Measurements from ENCODE around the gene HOXA5.

DNA sequence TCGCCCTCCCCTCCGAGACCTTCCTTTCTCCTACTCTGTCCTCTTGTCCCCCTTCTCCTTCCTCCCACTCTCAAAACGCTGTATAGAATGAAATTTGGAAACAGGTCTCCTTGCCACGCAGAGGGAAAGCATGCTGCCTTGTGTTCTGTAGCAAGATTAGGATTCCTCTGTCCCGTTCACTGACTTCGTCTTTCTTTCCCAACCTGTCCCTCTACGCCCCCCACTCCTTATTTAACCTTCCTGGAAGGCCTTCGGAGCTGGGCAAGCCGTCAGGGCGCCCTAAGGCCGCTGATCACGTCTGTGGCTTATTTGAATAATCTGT lies 20.5 kb upstream of the HOXA5 start:
- TF ChIP-seq, protein P1, sequence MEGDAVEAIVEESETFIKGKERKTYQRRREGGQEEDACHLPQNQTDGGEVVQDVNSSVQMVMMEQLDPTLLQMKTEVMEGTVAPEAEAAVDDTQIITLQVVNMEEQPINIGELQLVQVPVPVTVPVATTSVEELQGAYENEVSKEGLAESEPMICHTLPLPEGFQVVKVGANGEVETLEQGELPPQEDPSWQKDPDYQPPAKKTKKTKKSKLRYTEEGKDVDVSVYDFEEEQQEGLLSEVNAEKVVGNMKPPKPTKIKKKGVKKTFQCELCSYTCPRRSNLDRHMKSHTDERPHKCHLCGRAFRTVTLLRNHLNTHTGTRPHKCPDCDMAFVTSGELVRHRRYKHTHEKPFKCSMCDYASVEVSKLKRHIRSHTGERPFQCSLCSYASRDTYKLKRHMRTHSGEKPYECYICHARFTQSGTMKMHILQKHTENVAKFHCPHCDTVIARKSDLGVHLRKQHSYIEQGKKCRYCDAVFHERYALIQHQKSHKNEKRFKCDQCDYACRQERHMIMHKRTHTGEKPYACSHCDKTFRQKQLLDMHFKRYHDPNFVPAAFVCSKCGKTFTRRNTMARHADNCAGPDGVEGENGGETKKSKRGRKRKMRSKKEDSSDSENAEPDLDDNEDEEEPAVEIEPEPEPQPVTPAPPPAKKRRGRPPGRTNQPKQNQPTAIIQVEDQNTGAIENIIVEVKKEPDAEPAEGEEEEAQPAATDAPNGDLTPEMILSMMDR (IDR thresholded peaks at IDR 0.05): no peak
- TF ChIP-seq ZFX (IDR thresholded peaks at IDR 0.05; ENCODE audit: borderline replicate concordance): no peak

Data from 22Rv1 (cell line).